K562 (cell line): ENCODE results near the gene CALML3. TPM values are rescaled to one million over a fixed set of nuclear protein-coding genes. Genes with fewer than 3 reads are reported as not detected.

Experiments used
- ATAC-seq: fragments of 200-7000 bp; cut with Tn5 transposase; 3 replicates; pipeline ENCODE4 v1.9.1; 2020; ENCODE audit warnings: moderate library complexity
- BruUV-seq: library from RNA; stranded (reverse); fragments of 400-500 nt; replicated peaks from 2 replicates; lab custom pipeline; 2021; lab: Mats Ljungman, UMichigan
- CTCF ChIA-PET: fragments of 300-600 bp; formaldehyde crosslinking; extraction: SDS; loops from one replicate; lab custom pipeline; 2021; ENCODE audit warnings: low intra/inter-chr PET ratio; lab: Yijun Ruan, JAX
- POLR2A ChIA-PET: fragments of 300-600, 350-650 bp; sonication (Branson Sonifier 250); formaldehyde crosslinking; extraction: SDS; loops from one replicate; lab custom pipeline; 2021; ENCODE audit warnings: antibody characterized with exemption, inconsistent platforms; lab: Yijun Ruan, JAX
- DNase-seq, 4 experiments: peaks; one replicate each; pipeline versions ENCODE4 v3.0.0 to v3.0.0-alpha.2; 2011 to 2018; ENCODE audit warnings: low spot score in 3 of 4, mixed read lengths in 3 of 4; ENCODE audit errors: extremely low read depth in 1 of 4
- FAIRE-seq: peaks from 2 replicates; lab custom pipeline; 2011; peaks lifted over from hg19 to GRCh38; lab: Jason Lieb, UNC
- H2AFZ ChIP-seq: 2 replicates; pipeline ENCODE4 v1.6.0; 2011; ENCODE audit warnings: low read depth, low read length, control low read depth, inconsistent platforms
- H3K27ac ChIP-seq: fragments of 200-600 bp; 3 replicates; pipeline ENCODE4 v1.8.0; 2011; ENCODE audit warnings: low read depth, mild to moderate bottlenecking, control low read depth, inconsistent platforms, low read length, moderate library complexity, mixed read lengths; ENCODE audit errors: extremely low read depth
- H3K27me3 ChIP-seq, 2 experiments: fragments of 300-600 bp in 1 of 2; 2 replicates in 1 of 2; 3 replicates in 1 of 2; pipeline versions ENCODE4 v1.6.0 to v1.8.0; 2011; ENCODE audit warnings: inconsistent platforms in 2 of 2, low read length in 2 of 2, mild to moderate bottlenecking in 1 of 2, mixed read lengths in 1 of 2, moderate library complexity in 1 of 2; ENCODE audit not compliant: control insufficient read depth in 2 of 2, insufficient read depth in 2 of 2
- H3K36me3 ChIP-seq: fragments of 300-600 bp; 3 replicates; pipeline ENCODE4 v1.8.0; 2011; ENCODE audit warnings: mild to moderate bottlenecking, low read length, inconsistent platforms; ENCODE audit not compliant: control insufficient read depth, insufficient read depth
- H3K4me1 ChIP-seq, 2 experiments: fragments of 200-600 bp in 1 of 2; replicated peaks in 1 of 2; 2 replicates in 1 of 2; 3 replicates in 1 of 2; pipeline versions ENCODE4 v1.5.1 to v1.8.0; 2011; ENCODE audit warnings: inconsistent platforms in 2 of 2, low read length in 2 of 2, mild to moderate bottlenecking in 1 of 2, mixed read lengths in 1 of 2, moderate library complexity in 1 of 2; ENCODE audit not compliant: control insufficient read depth in 2 of 2, insufficient read depth in 2 of 2
- H3K4me2 ChIP-seq: 2 replicates; pipeline ENCODE4 v1.6.1; 2011; ENCODE audit warnings: low read length, control low read depth, inconsistent platforms, mixed read lengths; ENCODE audit not compliant: insufficient read depth
- H3K4me3 ChIP-seq: fragments of 200-600 bp; sonication (generic), shearing (Covaris generic); 2 replicates; pipeline ENCODE4 v1.5.1; 2016; ENCODE audit warnings: control low read depth, inconsistent platforms
- H3K79me2 ChIP-seq: fragments of 200-600 bp; 3 replicates; pipeline ENCODE4 v1.8.0; 2011; ENCODE audit warnings: low read length, inconsistent platforms; ENCODE audit not compliant: control insufficient read depth, insufficient read depth
- H3K9ac ChIP-seq, 2 experiments: 2 replicates each; pipeline versions ENCODE4 v1.6.0 to v1.6.1; 2011; ENCODE audit warnings: low read depth in 2 of 2, low read length in 2 of 2, control low read depth in 1 of 2, inconsistent platforms in 1 of 2, mild to moderate bottlenecking in 1 of 2, mixed read lengths in 1 of 2; ENCODE audit not compliant: insufficient read depth in 1 of 2
- H3K9me1 ChIP-seq: one replicate; pipeline ENCODE4 v1.6.0; 2011; ENCODE audit warnings: inconsistent platforms, mild to moderate bottlenecking, low read length, moderate library complexity; ENCODE audit not compliant: control insufficient read depth, insufficient read depth
- H3K9me3 ChIP-seq: replicated peaks from 2 replicates; pipeline ENCODE4 v1.5.1; 2011; ENCODE audit warnings: low read depth, low read length, inconsistent platforms; ENCODE audit not compliant: control insufficient read depth, insufficient read depth
- H4K20me1 ChIP-seq: replicated peaks from 2 replicates; pipeline ENCODE4 v1.6.1; 2011; ENCODE audit warnings: low read length, inconsistent platforms, mixed read lengths; ENCODE audit not compliant: control insufficient read depth, insufficient read depth
- HDAC1 ChIP-seq, 2 experiments: fragments of 450-650 bp; IDR thresholded peaks; 2 replicates each; pipeline ENCODE4 v1.6.1; 2016 to 2017; ENCODE audit warnings: inconsistent platforms in 1 of 2, mild to moderate bottlenecking in 1 of 2, moderate library complexity in 1 of 2
- MTA3 ChIP-seq: fragments of 450-650 bp; formaldehyde crosslinking; IDR thresholded peaks from 2 replicates; pipeline ENCODE4 v1.6.1; 2017; ENCODE audit warnings: mild to moderate bottlenecking, borderline replicate concordance
- SAFB ChIP-seq: fragments of 200-400 bp; formaldehyde crosslinking; IDR thresholded peaks from 2 replicates; pipeline ENCODE4 v1.6.1; 2017; ENCODE audit warnings: low read depth, low read length, borderline replicate concordance
- SMARCA4 ChIP-seq: fragments of 450-650 bp; IDR thresholded peaks from 2 replicates; pipeline ENCODE4 v1.6.1; 2016
- SRSF9 ChIP-seq: fragments of 200-400 bp; formaldehyde crosslinking; IDR thresholded peaks from 2 replicates; pipeline ENCODE4 v1.6.1; 2017; ENCODE audit warnings: low read depth, low read length, borderline replicate concordance
- TRIM24 ChIP-seq, 2 experiments: fragments of 450-650 bp; IDR thresholded peaks; 2 replicates each; pipeline ENCODE4 v1.6.1; 2016
- TRIM28 ChIP-seq: fragments of 450-650 bp; IDR thresholded peaks from 2 replicates; pipeline ENCODE4 v1.6.1; 2017
- ZNF263 ChIP-seq: sonication (generic); formaldehyde crosslinking; IDR thresholded peaks from 2 replicates; pipeline ENCODE4 v1.8.0; 2022; ENCODE audit warnings: mild to moderate bottlenecking, missing genetic modification reagents, borderline replicate concordance
- ZNF316 ChIP-seq: fragments of 450-650 bp; IDR thresholded peaks from 2 replicates; pipeline ENCODE4 v1.6.1; 2016
- WGBS: fragments of 100-300 bp; shearing (Covaris generic); methylation state at CpG from one replicate; pipeline ENCODE4 v1.1.6; 2016; ENCODE audit warnings: low coverage, mixed read lengths; ENCODE audit not compliant: insufficient coverage; ENCODE audit errors: missing lambda C conversion rate; 5-methylcytosine and 5-hydroxymethylcytosine counted together
- in situ Hi-C: fragments of 300-500 bp; cut with MboI; formaldehyde crosslinking; loops from 4 replicates; pipeline ENCODE4 v1.15.0; 2018; ENCODE audit warnings: inconsistent platforms, mixed read lengths
- intact Hi-C: fragments of 100-400 bp; cut with micrococcal nuclease; formaldehyde crosslinking; loops from 2 replicates; pipeline ENCODE4 v1.14.2; 2022
- polyA plus RNA-seq, 8 experiments: library from polyadenylated mRNA; depleted of rRNA in 4 of 8; stranded (reverse) in 5 of 8; unstranded in 3 of 8; fragments of >200 nt; fragmentation: Nextera tagmentation in 2 of 8; fragmentation: Illumina TruSeq in 1 of 8; extraction: Ambion mirVana in 2 of 8; extraction: Trizol in 1 of 8; gene quantifications; 2 replicates each; pipeline versions ENCODE4 v1.2.1 to v1.2.3, GENCODE V29; 2011 to 2014; ENCODE audit warnings: inconsistent platforms in 1 of 8, missing spikeins in 1 of 8
- total RNA-seq, 7 experiments: library from RNA; depleted of rRNA in 6 of 7; stranded (reverse); fragments of >200 nt in 6 of 7; fragmentation: Illumina TruSeq in 2 of 7; extraction: Trizol in 2 of 7; gene quantifications; 2 replicates each; pipeline versions ENCODE4 v1.2.1 to v1.2.3, GENCODE V29; 2011 to 2021; ENCODE audit warnings: low replicate concordance in 1 of 7
- TF ChIP-seq, protein P1 (sequence below): sonication (generic); formaldehyde crosslinking; IDR thresholded peaks from 2 replicates; pipeline ENCODE4 v1.8.0; 2022; ENCODE audit warnings: missing genetic modification reagents, mild to moderate bottlenecking, moderate library complexity, borderline replicate concordance
- TF ChIP-seq, protein P2 (sequence below): IDR thresholded peaks from 3 replicates; pipeline ENCODE4 v1.6.1; 2011; ENCODE audit warnings: borderline replicate concordance, mild to moderate bottlenecking, moderate library complexity; ENCODE audit not compliant: insufficient read length; ENCODE audit errors: extremely low read depth
- TF ChIP-seq, protein P3 (sequence below): sonication (generic); formaldehyde crosslinking; IDR thresholded peaks from 2 replicates; pipeline ENCODE4 v1.8.0; 2022; ENCODE audit warnings: missing genetic modification reagents, mild to moderate bottlenecking, borderline replicate concordance
- TF ChIP-seq, protein P4 (sequence below): fragments of 450-650 bp; IDR thresholded peaks from 2 replicates; pipeline ENCODE4 v1.6.1; 2018; ENCODE audit warnings: mild to moderate bottlenecking, low read depth; ENCODE audit not compliant: partially characterized antibody
- TF ChIP-seq, protein P5 (sequence below), 2 experiments: fragments of 450-650 bp; conservative IDR thresholded peaks; 2 replicates each; pipeline ENCODE4 v1.6.1; 2017; ENCODE audit warnings: mild to moderate bottlenecking in 2 of 2, moderate library complexity in 2 of 2

The CALML3 gene
- total and polyA plus RNA-seq, 9 of the 15 experiments (the other 6 are each of a cell fraction or from before 2014, with no cell fraction given) = not detected

DNA sequence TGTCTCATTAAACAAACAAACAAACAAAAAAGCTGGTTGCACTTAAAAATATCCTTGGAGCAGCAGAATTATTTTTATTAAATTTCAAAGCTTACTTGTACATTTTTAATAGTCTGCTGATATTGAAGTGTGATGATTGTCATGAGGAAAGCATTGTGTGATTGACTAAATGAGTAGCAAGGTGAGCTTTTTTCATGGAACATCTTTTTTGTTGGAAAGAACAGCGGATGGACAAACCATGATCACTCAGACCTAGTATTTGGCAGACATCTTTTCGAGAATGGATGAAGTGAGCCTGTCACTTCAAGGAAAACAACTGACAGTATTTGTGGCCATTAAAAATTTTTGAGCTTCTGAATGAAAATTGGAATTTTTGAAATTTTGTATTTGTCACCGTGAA lies 5.7 kb upstream of the CALML3 start:
- intact Hi-C loops (no loop called here), in situ Hi-C loops (no loop called here)
- Histone ChIP-seq H3K79me2 (no peaks in the 10 kb centered on the region), H3K9me3 (peaks cover 5% of the 10 kb centered on the region; the same call in 1 of the 2 replicates), H3K27me3 (no peaks in the 10 kb centered on the region), H3K36me3 (no peaks in the 10 kb centered on the region; the same call in 2 of the 3 replicates), H4K20me1 (no peaks in the 10 kb centered on the region), H3K9ac (no peak overlapping the region), H3K4me1 (peaks cover 8 to 10% of the 10 kb centered on the region in 2 experiments; a peak in 4 of 5 replicates), H3K4me2 (no peak overlapping the region), H3K27ac (no peak overlapping the region), H3K4me3 (no peak overlapping the region), H2AFZ (no peak overlapping the region), H3K9me1 (no peaks in the 10 kb centered on the region)
- no peak for ATAC-seq
- BruUV-seq = no TSS peak
- no peak for FAIRE-seq
- POLR2A ChIA-PET = no interaction called here
- DNase-seq = no peak
- CTCF ChIA-PET = no interaction called here
- WGBS = 45% methylated on average over 3 of the region's 3 CpGs
- TF ChIP-seq, protein P1, sequence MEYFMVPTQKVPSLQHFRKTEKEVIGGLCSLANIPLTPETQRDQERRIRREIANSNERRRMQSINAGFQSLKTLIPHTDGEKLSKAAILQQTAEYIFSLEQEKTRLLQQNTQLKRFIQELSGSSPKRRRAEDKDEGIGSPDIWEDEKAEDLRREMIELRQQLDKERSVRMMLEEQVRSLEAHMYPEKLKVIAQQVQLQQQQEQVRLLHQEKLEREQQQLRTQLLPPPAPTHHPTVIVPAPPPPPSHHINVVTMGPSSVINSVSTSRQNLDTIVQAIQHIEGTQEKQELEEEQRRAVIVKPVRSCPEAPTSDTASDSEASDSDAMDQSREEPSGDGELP = no peak
- TF ChIP-seq, protein P2, sequence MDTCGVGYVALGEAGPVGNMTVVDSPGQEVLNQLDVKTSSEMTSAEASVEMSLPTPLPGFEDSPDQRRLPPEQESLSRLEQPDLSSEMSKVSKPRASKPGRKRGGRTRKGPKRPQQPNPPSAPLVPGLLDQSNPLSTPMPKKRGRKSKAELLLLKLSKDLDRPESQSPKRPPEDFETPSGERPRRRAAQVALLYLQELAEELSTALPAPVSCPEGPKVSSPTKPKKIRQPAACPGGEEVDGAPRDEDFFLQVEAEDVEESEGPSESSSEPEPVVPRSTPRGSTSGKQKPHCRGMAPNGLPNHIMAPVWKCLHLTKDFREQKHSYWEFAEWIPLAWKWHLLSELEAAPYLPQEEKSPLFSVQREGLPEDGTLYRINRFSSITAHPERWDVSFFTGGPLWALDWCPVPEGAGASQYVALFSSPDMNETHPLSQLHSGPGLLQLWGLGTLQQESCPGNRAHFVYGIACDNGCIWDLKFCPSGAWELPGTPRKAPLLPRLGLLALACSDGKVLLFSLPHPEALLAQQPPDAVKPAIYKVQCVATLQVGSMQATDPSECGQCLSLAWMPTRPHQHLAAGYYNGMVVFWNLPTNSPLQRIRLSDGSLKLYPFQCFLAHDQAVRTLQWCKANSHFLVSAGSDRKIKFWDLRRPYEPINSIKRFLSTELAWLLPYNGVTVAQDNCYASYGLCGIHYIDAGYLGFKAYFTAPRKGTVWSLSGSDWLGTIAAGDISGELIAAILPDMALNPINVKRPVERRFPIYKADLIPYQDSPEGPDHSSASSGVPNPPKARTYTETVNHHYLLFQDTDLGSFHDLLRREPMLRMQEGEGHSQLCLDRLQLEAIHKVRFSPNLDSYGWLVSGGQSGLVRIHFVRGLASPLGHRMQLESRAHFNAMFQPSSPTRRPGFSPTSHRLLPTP = no peak
- TF ChIP-seq, protein P3, sequence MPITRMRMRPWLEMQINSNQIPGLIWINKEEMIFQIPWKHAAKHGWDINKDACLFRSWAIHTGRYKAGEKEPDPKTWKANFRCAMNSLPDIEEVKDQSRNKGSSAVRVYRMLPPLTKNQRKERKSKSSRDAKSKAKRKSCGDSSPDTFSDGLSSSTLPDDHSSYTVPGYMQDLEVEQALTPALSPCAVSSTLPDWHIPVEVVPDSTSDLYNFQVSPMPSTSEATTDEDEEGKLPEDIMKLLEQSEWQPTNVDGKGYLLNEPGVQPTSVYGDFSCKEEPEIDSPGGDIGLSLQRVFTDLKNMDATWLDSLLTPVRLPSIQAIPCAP (CRISPR knock-in tag) = no peak
- TF ChIP-seq HDAC1 (IDR thresholded peaks at IDR 0.05) (peak in 1 of 2 experiments; percentile 77; a peak in 1 of 4 replicates), MTA3 (0 out of 2 replicates have a peak, but pooled peaks have one; percentile 24), SRSF9 (no peak), TRIM28 (peak; percentile 90; the same call in 1 of the 2 replicates), SAFB (no peak), TRIM24 (IDR thresholded peaks at IDR 0.05) (peak in 1 of 2 experiments; percentile 50; a peak in 1 of 4 replicates), SMARCA4 (no peak), ZNF316 (no peak), ZNF263 (no peak)
- TF ChIP-seq, protein P4, sequence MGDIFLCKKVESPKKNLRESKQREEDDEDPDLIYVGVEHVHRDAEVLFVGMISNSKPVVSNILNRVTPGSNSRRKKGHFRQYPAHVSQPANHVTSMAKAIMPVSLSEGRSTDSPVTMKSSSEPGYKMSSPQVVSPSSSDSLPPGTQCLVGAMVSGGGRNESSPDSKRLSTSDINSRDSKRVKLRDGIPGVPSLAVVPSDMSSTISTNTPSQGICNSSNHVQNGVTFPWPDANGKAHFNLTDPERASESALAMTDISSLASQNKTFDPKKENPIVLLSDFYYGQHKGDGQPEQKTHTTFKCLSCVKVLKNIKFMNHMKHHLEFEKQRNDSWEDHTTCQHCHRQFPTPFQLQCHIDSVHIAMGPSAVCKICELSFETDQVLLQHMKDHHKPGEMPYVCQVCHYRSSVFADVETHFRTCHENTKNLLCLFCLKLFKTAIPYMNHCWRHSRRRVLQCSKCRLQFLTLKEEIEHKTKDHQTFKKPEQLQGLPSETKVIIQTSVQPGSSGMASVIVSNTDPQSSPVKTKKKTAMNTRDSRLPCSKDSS = peak; percentile 72
- TF ChIP-seq, protein P5, sequence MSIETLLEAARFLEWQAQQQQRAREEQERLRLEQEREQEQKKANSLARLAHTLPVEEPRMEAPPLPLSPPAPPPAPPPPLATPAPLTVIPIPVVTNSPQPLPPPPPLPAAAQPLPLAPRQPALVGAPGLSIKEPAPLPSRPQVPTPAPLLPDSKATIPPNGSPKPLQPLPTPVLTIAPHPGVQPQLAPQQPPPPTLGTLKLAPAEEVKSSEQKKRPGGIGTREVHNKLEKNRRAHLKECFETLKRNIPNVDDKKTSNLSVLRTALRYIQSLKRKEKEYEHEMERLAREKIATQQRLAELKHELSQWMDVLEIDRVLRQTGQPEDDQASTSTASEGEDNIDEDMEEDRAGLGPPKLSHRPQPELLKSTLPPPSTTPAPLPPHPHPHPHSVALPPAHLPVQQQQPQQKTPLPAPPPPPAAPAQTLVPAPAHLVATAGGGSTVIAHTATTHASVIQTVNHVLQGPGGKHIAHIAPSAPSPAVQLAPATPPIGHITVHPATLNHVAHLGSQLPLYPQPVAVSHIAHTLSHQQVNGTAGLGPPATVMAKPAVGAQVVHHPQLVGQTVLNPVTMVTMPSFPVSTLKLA (conservative IDR thresholded peaks at IDR 0.05) = no peak
